ENCODE measurements around the gene DDX31. TPM values are rescaled to one million over a fixed set of nuclear protein-coding genes. Genes with fewer than 3 reads are reported as not detected.

The DDX31 gene
- total and polyA plus RNA-seq, 9 donors, result 9.7 to 19.6 (median 14.1) TPM

DNA sequence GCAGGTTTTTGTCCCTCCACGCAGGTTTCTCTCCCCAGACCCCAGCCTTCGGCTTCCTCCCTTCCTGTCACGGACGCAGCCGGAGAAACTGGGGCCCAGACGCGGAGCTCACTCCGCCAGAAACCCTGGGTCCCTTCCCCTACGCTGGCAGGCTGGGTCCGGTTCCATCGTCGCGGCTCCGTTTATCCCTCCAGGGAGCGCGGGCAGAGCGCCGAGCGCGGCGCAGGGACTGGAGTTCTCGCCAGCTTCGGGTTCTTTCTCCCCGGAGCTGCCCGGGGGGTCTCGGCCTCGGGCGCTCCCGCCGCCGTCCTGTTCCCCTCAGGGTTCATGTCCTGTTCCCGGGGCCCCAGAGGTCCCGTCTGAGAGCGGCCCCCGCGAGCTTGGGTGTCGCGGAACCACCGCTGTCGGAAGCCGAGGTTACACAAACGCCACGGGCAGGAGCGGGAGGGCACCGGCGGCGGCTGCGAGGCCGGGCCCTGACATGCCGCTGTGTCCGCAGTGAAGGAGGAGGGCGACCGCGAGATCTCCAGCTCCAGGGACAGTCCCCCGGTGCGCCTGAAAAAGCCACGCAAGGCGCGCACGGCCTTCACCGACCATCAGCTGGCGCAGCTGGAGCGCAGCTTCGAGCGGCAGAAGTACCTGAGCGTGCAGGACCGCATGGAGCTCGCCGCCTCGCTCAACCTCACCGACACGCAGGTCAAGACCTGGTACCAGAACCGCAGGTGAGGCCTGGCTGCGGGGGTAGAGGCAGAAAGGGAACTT is 82.8 kb downstream of the DDX31 start:
- no peaks in the 10 kb centered on the region for H3K9me3 ChIP-seq
- H3K27ac ChIP-seq, result no peak overlapping the region
- no peaks in the 10 kb centered on the region for H3K36me3 ChIP-seq
- 4 to 5% (median 4%) methylated on average over 35 to 74 of the region's 74 CpGs for WGBS, 3 donors
- no peak overlapping the region for H3K4me3 ChIP-seq
- DNase-seq, result no peak
- peaks cover 1% of the 10 kb centered on the region for H3K4me1 ChIP-seq (ENCODE audit: insufficient read depth)
- H3K27me3 ChIP-seq, result peaks cover 4% of the 10 kb centered on the region
- TF ChIP-seq EP300 (IDR thresholded peaks at IDR 0.05), result no peak
- intact Hi-C loops (cut with DNase I), result no loop called here

DNA sequence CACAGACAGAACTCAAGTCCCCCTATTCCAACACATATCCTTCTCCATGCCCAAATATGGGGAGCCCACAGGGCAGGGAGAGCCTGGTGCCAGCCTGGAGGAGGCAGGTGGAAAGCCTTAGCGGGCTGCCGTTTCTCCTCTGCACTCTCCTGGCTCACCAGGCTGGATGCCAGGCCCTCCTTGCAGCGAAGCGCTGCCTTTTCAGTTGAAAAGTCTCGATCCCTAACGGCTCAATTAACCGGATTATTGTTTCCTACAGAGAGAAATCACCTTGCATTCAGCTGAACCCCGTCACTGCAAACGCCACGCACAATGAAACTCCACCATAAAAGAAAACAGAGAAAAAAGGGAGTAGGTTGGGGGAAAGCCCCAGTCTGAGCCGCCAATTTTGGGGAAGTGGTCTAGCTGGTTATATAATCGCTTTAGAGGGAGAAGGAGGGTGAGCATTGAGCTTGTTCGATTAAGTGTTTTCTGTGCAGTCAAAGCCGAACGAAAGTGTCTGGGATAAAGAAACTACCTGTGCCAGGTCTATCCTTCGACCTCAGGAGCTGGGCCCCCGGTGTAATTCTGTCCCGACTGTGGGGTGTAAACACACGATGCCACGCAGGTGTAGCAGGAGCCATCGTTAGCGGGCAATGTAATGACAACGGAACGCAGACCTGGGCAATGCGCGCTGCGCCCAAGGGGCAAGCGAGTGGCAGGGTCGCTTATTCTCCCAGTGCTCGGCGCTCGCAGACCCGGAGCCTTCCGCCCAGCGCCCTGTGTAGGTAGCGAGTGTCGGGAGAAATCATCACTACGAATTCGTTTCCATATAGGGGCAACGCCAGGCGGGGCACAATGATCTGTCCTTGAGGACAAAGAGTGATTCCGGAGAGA is 83.6 kb downstream of the DDX31 start:
- no peak for TF ChIP-seq EP300 (IDR thresholded peaks at IDR 0.05)
- no peak for TF ChIP-seq POLR2A (IDR thresholded peaks at IDR 0.05)
- TF ChIP-seq, protein P1, sequence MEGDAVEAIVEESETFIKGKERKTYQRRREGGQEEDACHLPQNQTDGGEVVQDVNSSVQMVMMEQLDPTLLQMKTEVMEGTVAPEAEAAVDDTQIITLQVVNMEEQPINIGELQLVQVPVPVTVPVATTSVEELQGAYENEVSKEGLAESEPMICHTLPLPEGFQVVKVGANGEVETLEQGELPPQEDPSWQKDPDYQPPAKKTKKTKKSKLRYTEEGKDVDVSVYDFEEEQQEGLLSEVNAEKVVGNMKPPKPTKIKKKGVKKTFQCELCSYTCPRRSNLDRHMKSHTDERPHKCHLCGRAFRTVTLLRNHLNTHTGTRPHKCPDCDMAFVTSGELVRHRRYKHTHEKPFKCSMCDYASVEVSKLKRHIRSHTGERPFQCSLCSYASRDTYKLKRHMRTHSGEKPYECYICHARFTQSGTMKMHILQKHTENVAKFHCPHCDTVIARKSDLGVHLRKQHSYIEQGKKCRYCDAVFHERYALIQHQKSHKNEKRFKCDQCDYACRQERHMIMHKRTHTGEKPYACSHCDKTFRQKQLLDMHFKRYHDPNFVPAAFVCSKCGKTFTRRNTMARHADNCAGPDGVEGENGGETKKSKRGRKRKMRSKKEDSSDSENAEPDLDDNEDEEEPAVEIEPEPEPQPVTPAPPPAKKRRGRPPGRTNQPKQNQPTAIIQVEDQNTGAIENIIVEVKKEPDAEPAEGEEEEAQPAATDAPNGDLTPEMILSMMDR (IDR thresholded peaks at IDR 0.05), result no peak
- DNase-seq, result no peak
- Histone ChIP-seq H3K9me3 (no peaks in the 10 kb centered on the region), H3K27me3 (peaks cover 4% of the 10 kb centered on the region), H3K4me1 (ENCODE audit: insufficient read depth) (peaks cover 5% of the 10 kb centered on the region), H3K36me3 (no peaks in the 10 kb centered on the region), H3K4me3 (no peak overlapping the region), H3K27ac (no peak overlapping the region)
- 7 to 9% (median 7%) methylated on average over 42 of the region's 42 CpGs for WGBS, 3 donors
- intact Hi-C loops (cut with DNase I), result no loop called here

DNA sequence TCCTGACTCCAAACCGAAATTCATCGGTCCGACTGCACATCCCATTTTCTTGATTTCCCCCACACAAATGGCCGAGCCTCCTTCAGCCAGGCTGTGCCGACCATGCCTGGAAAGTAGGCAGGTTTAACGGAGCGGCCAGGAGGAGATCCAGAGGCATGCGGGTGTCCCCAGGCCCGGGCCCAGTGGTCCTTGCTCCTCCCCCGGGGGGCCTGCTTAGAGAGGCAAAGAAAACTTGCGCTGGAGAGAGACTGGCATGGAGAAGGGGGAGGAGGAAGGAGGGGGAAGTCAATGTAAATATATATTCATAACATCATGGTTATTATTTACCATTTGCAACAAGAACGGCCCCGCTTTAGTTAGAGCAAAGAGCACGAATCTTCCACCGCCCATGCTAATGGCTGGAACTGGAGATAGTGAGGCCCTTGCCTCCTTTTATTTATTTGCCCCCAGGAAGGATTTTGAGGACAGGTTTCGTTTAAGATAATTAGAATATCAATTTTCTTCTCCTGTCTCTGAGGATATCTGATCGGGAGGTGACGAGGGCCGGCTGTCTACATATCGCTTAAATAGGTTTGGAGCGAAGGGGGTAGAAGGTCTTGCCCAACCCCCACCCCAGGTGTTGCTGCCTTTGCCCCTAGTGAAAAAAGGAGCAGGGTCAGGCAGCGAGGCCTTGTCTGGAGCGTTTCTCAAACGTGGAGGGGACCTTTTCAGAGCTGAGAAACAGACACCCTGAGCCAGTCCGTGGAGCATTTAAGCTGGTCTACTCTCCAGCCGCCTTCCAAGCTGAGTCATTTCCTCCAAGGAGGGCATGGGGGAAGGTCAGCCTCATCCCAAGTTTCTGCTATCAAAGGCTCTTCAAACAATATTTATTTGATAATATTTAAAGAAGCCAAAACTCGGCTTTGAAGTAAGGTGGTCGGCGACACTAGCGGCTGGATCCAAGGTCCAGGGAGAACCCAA is 84.9 kb downstream of the DDX31 start:
- Histone ChIP-seq H3K4me3 (no peak overlapping the region), H3K36me3 (no peaks in the 10 kb centered on the region), H3K4me1 (ENCODE audit: insufficient read depth) (peaks cover 5% of the 10 kb centered on the region), H3K27me3 (peaks cover 14% of the 10 kb centered on the region), H3K27ac (no peak overlapping the region), H3K9me3 (no peaks in the 10 kb centered on the region)
- intact Hi-C loops (cut with DNase I), result no loop called here
- no peak for DNase-seq
- TF ChIP-seq, protein P1 (IDR thresholded peaks at IDR 0.05), result no peak
- TF ChIP-seq POLR2A (IDR thresholded peaks at IDR 0.05) (no peak), EP300 (IDR thresholded peaks at IDR 0.05) (no peak)
- 10 to 12% (median 10%) methylated on average over 30 of the region's 30 CpGs for WGBS, 3 donors

DNA sequence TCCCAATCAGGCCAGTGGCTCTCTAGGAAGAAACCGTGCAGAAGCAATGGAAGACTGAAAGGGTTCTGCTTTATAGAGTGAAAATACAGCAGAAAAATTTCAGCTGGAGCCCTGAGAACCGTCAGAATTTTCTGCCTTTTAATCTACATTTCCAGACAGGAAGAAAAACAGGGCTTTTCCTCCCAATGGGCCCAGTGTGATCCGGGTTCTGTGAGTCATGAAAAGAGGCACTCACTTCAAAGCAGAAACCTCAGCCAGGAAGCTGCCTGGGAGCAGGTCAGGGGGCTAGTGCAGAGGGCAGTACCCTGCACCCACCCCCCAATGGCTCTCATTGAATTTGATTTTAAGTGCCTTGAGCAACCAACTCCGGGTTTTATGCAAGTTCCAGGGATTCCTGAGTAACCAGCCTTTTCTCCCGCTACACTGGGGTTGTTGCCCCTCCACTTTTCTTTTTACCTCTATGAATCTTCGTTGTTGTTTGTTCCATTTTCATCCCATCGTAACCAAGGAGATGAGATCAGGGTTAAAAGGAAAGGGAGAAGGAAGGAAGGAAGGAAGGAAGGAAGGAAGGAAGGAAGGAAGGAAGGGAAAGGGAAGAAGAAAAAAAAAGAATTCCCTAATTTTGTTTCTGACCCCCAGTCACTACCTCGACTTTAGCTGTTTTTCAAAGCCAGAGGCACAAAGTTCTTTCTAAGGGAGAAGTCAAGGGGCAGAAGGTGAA is 86.0 kb downstream of the DDX31 start:
- no peak for DNase-seq
- 5 to 6% (median 6%) methylated on average over 8 of the region's 8 CpGs for WGBS, 3 donors
- TF ChIP-seq, protein P1 (IDR thresholded peaks at IDR 0.05), result no peak
- no peak for TF ChIP-seq EP300 (IDR thresholded peaks at IDR 0.05)
- no peak for TF ChIP-seq POLR2A (IDR thresholded peaks at IDR 0.05)
- intact Hi-C loops (cut with DNase I), result no loop called here
- Histone ChIP-seq H3K36me3 (no peaks in the 10 kb centered on the region), H3K9me3 (no peaks in the 10 kb centered on the region), H3K4me3 (no peak overlapping the region), H3K27ac (no peak overlapping the region), H3K27me3 (peaks cover 13% of the 10 kb centered on the region), H3K4me1 (ENCODE audit: insufficient read depth) (peaks cover 5% of the 10 kb centered on the region)
